NCI-H345 (cell line): ENCODE data around the gene KIF3C.
"Not testable (repeated sequence)": the region's sequence is repeated elsewhere in the genome, so short reads cannot be mapped to it uniquely, and the experiment has no call there.

Experiments used
- DNase-seq: peaks from one replicate; lab custom pipeline; 2025; lab: John Stamatoyannopoulos, UW

The KIF3C gene

GRCh38 chr2:25982273-25982967, at the start of gene KIF3C:
Gene KIF3C, minus strand, starts transcription at chr2:25982497. Its CDS starts 580 bp downstream, at chr2:25981917.
- peak; percentile 88 for DNase-seq

- DNase-seq = not testable (repeated sequence)
Measured at GRCh38 chr2:26028083-26028482, 45.8 kb upstream of the KIF3C start.

- no peak for DNase-seq
Measured at GRCh38 chr2:26025509-26025908, 43.2 kb upstream of the KIF3C start.

GRCh38 chr2:26024260-26024659, 42.0 kb upstream of the KIF3C start:
- DNase-seq = no peak

GRCh38 chr2:26020231-26020640, 37.9 kb upstream of the KIF3C start:
- no peak for DNase-seq

- DNase-seq = peak; percentile 65
Measured at GRCh38 chr2:26018184-26019055, 36.1 kb upstream of the KIF3C start.

- no peak for DNase-seq
Measured at GRCh38 chr2:26017464-26018183, 35.3 kb upstream of the KIF3C start.

- DNase-seq = not testable (repeated sequence)
Measured at GRCh38 chr2:26016706-26017045, 34.4 kb upstream of the KIF3C start.

GRCh38 chr2:26016012-26016705, 33.9 kb upstream of the KIF3C start:
- DNase-seq = no peak

- no peak for DNase-seq
Measured at GRCh38 chr2:26013668-26014067, 31.4 kb upstream of the KIF3C start.

- peak; percentile 14 for DNase-seq
Measured at GRCh38 chr2:26011990-26012856, 29.9 kb upstream of the KIF3C start.

GRCh38 chr2:26011609-26011989, 29.3 kb upstream of the KIF3C start:
- DNase-seq = no peak

- DNase-seq = no peak
Measured at GRCh38 chr2:26010943-26011342, 28.6 kb upstream of the KIF3C start.

- DNase-seq = no peak
Measured at GRCh38 chr2:26009567-26009963, 27.3 kb upstream of the KIF3C start.

- no peak for DNase-seq
Measured at GRCh38 chr2:26008851-26009566, 26.7 kb upstream of the KIF3C start.

- no peak for DNase-seq
Measured at GRCh38 chr2:26008095-26008494, 25.8 kb upstream of the KIF3C start.

GRCh38 chr2:26002632-26003310, 20.5 kb upstream of the KIF3C start:
- DNase-seq = no peak

- DNase-seq = peak; percentile 89
Measured at GRCh38 chr2:26001743-26002351, 19.6 kb upstream of the KIF3C start.

GRCh38 chr2:26000561-26001082, 18.3 kb upstream of the KIF3C start:
- DNase-seq = no peak
